Measurements from ENCODE around the gene BEND5. TPM values are rescaled to one million over a fixed set of nuclear protein-coding genes. Genes with fewer than 3 reads are reported as not detected.

The BEND5 gene, protein sequence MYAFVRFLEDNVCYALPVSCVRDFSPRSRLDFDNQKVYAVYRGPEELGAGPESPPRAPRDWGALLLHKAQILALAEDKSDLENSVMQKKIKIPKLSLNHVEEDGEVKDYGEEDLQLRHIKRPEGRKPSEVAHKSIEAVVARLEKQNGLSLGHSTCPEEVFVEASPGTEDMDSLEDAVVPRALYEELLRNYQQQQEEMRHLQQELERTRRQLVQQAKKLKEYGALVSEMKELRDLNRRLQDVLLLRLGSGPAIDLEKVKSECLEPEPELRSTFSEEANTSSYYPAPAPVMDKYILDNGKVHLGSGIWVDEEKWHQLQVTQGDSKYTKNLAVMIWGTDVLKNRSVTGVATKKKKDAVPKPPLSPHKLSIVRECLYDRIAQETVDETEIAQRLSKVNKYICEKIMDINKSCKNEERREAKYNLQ
- 10 to 100 TPM in 1 of 6 donors, 1 to 10 TPM in 4, not detected in 1; 1.7 to 14.5 (median 3.7) TPM for total RNA-seq

DNA sequence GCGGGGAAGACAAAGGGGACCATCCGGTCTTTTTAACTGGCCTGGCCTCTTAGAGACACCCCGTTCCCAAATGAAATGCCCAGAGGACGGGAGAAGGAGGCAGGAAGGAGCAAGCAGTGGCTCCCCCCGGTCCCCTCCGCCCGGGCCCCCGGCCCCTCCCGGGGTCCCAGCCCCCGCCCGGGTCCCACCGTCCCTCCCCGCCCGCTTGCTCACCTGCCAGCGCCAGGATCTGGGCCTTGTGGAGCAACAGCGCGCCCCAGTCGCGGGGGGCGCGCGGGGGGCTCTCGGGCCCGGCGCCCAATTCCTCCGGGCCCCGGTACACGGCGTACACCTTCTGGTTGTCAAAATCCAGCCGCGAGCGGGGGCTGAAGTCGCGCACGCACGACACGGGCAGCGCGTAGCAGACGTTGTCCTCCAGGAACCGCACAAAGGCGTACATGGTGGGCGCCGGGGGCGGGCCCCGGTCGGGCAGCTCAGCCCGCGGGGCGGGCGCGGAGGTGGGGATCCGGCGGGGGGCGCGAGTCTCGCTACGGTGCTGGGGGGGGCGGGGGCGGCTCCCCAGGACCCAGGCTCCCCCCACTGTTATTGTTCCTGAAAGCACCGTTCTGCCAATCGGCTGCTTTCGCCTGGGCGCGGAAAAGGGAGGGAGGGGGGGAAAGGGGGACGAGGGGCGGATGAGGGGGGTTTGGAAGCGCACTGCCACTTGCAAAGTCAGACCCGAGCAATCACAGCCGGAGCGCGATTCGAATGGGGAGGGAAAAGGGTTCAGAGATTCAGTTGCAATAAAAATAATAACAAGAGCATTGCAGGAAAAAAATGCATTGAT, at the start of gene BEND5:
Gene BEND5 (minus strand): TSS at position 499 of the 826 bp plus-strand sequence. CDS start 60 bp downstream, at position 439.
- ATAC-seq (ENCODE audit: low FRiP score in 2 of 2) (peak; percentile 38 to 81), DNase-seq (peak; percentile 25 to 91)
- H3K4me3 ChIP-seq: peak within 1 kb of the TSS; percentile 56 to 83 (median 67)
- H3K4me1 ChIP-seq: peaks cover 6 to 31% (median 12%) of the 10 kb centered on the region in 4 donors
- WGBS, 2 donors: 2% methylated on average over 18 to 41 of the region's 73 CpGs
- no peaks in the 10 kb centered on the region for H3K9me3 ChIP-seq
- no peaks in the 10 kb centered on the region for H3K36me3 ChIP-seq
- H3K27me3 ChIP-seq: no peaks in the 10 kb centered on the region
- H3K27ac ChIP-seq: peak within 1 kb of the TSS; percentile 62 to 83 (median 72)
- TF ChIP-seq EP300 (IDR thresholded peaks at IDR 0.05): no peak
- TF ChIP-seq, protein P1, sequence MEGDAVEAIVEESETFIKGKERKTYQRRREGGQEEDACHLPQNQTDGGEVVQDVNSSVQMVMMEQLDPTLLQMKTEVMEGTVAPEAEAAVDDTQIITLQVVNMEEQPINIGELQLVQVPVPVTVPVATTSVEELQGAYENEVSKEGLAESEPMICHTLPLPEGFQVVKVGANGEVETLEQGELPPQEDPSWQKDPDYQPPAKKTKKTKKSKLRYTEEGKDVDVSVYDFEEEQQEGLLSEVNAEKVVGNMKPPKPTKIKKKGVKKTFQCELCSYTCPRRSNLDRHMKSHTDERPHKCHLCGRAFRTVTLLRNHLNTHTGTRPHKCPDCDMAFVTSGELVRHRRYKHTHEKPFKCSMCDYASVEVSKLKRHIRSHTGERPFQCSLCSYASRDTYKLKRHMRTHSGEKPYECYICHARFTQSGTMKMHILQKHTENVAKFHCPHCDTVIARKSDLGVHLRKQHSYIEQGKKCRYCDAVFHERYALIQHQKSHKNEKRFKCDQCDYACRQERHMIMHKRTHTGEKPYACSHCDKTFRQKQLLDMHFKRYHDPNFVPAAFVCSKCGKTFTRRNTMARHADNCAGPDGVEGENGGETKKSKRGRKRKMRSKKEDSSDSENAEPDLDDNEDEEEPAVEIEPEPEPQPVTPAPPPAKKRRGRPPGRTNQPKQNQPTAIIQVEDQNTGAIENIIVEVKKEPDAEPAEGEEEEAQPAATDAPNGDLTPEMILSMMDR (IDR thresholded peaks at IDR 0.05): no peak
- peak in 1 of 2 donors; percentile 13 for TF ChIP-seq POLR2AphosphoS5 (IDR thresholded peaks at IDR 0.05)

DNA sequence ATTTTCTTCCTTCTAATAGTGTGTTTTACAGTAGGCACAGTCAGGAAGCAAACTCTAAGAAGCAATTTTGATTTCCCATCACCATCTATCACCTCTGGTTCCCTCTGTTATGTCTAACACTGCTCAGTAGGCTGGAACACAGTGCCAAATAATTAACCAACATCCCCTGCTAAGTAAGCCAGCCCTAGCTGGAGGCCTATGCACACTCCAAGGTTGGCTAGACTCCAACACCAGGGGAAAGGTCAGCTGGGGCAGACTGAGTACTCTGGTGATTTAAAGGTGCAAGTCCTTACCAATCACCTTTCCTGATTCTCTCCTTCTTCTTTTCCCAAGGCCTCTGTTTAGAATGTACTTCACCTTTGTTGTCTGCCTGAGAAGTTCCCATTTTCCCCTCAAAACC, 46.5 kb upstream of the BEND5 start:
- ATAC-seq (ENCODE audit: low FRiP score in 2 of 2) (peak in 1 of 2 donors; percentile 57), DNase-seq (peak in 1 of 2 donors; percentile 36)
- H3K9me3 ChIP-seq: no peaks in the 10 kb centered on the region
- H3K36me3 ChIP-seq: no peaks in the 10 kb centered on the region
- H3K4me3 ChIP-seq: no peak overlapping the region
- H3K4me1 ChIP-seq: no peaks in the 10 kb centered on the region
- TF ChIP-seq, protein P1 (IDR thresholded peaks at IDR 0.05): no peak
- TF ChIP-seq POLR2AphosphoS5 (IDR thresholded peaks at IDR 0.05): no peak
- no peak for TF ChIP-seq EP300 (IDR thresholded peaks at IDR 0.05)
- no peak for TF ChIP-seq POLR2A (IDR thresholded peaks at IDR 0.05)
- H3K27me3 ChIP-seq: no peaks in the 10 kb centered on the region
- H3K27ac ChIP-seq: no peak overlapping the region

DNA sequence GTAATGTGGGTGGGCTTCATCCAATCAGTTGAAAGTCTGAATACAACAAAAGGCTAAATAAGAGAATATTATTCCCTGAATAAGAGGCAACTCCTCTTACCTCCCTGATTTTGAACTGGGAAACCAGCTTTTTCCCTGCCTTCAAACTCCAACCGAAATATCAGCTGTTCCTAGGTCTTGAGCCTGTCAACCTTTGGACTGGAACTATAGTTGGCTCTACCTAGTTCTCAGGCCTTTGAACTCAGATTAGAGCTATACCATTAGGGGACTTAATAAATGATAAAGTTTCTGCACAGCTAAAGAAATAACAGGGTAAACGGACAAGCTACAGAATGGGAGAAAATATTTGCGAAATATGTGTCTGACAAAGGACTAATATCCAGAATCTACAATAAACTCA, 43.8 kb upstream of the BEND5 start:
- TF ChIP-seq POLR2AphosphoS5 (IDR thresholded peaks at IDR 0.05): no peak
- TF ChIP-seq EP300 (IDR thresholded peaks at IDR 0.05): no peak
- no peak for TF ChIP-seq POLR2A (IDR thresholded peaks at IDR 0.05)
- TF ChIP-seq, protein P1 (IDR thresholded peaks at IDR 0.05): no peak
- Histone ChIP-seq H3K27ac (no peak overlapping the region), H3K4me3 (no peak overlapping the region), H3K9me3 (no peaks in the 10 kb centered on the region), H3K27me3 (no peaks in the 10 kb centered on the region), H3K36me3 (no peaks in the 10 kb centered on the region), H3K4me1 (no peaks in the 10 kb centered on the region)
- 95 to 96% methylated on average over 3 of the region's 3 CpGs for WGBS, 2 donors
- DNase-seq (no peak), ATAC-seq (ENCODE audit: low FRiP score in 2 of 2) (no peak)

DNA sequence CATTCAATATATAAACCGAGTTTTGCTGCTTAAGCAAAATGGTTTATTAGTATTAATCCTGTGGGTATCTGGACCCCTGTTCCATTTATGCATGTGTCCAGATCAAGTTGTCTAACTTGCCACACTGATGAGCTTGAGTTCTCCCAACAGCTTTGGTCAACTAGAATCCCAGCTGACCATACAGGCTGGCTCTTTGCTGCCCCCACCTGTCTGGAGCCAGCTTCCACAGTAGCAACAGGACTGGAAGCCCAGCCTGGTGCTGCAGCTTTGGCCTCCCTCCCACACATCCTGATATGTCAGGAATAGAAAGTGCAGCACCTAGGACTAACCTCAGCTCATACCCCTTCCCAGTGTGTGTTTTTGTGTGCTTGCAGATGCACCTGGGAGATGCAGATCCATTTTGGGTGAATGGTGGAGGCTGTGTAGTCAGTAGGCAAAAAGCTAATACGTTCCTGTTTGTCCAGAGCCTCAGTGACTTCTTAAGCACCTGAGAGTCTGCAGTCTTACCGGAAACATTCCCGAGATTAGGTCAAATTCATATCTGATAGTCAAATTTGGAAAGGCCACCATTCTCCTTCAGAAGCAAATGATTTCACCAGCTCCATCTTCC, 40.9 kb upstream of the BEND5 start:
- TF ChIP-seq, protein P1 (IDR thresholded peaks at IDR 0.05): peak; percentile 24 to 67 (median 59)
- TF ChIP-seq POLR2A (IDR thresholded peaks at IDR 0.05): no peak
- Histone ChIP-seq H3K4me1 (no peaks in the 10 kb centered on the region), H3K27me3 (no peaks in the 10 kb centered on the region), H3K27ac (no peak overlapping the region), H3K36me3 (no peaks in the 10 kb centered on the region), H3K4me3 (no peak overlapping the region), H3K9me3 (no peaks in the 10 kb centered on the region)
- DNase-seq (peak in 1 of 2 donors; percentile 60), ATAC-seq (ENCODE audit: low FRiP score in 2 of 2) (peak; percentile 75 to 76)
- WGBS, 2 donors: 60 to 67% methylated on average over 4 of the region's 4 CpGs

All from upper lobe of left lung (tissue), 6 donors.